Spleen (tissue), 7 donors: ENCODE data around the gene NPC1.

Experiments used
- POLR2A ChIP-seq, 3 donors: fragments of 450-650 bp; IDR thresholded peaks; one replicate each; pipeline ENCODE4 v1.5.1; 2017; ENCODE audit warnings: antibody characterized with exemption in 3 of 3, mild to moderate bottlenecking in 1 of 3
- TF ChIP-seq, protein P1 (sequence below), 11 experiments: fragments of 200-600 bp in 7 of 11; fragments of 450-650 bp in 4 of 11; sonication (generic) in 4 of 11; IDR thresholded peaks in 8 of 11; conservative IDR thresholded peaks in 3 of 11; 1 replicate in 7 of 11; 2 replicates in 4 of 11; pipeline versions ENCODE4 v1.4.0 to v1.8.0; 2016 to 2021; ENCODE audit warnings: antibody characterized with exemption in 11 of 11, inconsistent platforms in 4 of 11, mild to moderate bottlenecking in 1 of 11
- donor health status: DM: no; HTN: no; CAD: no; lungs with moderate emphysema.
- donor health status: DM: no; HTN: no; CAD: no.
- donor health status: DM: no; HTN: no; CAD: no.

DNA sequence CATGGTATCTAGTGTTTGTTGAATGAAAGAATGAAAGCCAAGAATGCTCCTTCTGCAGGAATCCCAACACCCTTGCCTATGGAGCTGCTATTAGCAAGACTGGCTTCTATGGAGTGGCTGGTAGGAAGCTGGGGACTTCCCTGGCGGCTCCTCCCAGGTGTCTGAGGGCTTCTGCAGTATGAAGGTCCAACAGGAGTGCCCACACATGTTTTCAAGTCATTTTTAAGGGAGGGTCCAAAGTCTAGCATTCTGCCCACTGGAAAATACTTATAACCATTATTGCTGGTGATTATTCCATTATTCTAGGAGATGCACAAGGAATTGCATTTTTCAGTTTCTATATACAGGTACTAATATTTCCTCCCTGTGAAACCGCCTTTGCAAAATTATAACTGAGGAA, 21.9 kb upstream of the NPC1 start:
- TF ChIP-seq, protein P1, sequence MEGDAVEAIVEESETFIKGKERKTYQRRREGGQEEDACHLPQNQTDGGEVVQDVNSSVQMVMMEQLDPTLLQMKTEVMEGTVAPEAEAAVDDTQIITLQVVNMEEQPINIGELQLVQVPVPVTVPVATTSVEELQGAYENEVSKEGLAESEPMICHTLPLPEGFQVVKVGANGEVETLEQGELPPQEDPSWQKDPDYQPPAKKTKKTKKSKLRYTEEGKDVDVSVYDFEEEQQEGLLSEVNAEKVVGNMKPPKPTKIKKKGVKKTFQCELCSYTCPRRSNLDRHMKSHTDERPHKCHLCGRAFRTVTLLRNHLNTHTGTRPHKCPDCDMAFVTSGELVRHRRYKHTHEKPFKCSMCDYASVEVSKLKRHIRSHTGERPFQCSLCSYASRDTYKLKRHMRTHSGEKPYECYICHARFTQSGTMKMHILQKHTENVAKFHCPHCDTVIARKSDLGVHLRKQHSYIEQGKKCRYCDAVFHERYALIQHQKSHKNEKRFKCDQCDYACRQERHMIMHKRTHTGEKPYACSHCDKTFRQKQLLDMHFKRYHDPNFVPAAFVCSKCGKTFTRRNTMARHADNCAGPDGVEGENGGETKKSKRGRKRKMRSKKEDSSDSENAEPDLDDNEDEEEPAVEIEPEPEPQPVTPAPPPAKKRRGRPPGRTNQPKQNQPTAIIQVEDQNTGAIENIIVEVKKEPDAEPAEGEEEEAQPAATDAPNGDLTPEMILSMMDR (IDR thresholded peaks at IDR 0.05 in 8 of 11, conservative IDR thresholded peaks at IDR 0.05 in 3 of 11) = no peak
- TF ChIP-seq POLR2A (IDR thresholded peaks at IDR 0.05) = no peak
